GM21381 (cell line): ENCODE results near the gene OPCML.

ENCODE experiments used
- ATAC-seq: cut with Tn5 transposase; IDR thresholded peaks from one replicate; pipeline ENCODE4 v1.9.1; 2021; ENCODE audit warnings: mild to moderate bottlenecking, moderate library complexity; ENCODE audit not compliant: unreplicated experiment

The OPCML gene

DNA sequence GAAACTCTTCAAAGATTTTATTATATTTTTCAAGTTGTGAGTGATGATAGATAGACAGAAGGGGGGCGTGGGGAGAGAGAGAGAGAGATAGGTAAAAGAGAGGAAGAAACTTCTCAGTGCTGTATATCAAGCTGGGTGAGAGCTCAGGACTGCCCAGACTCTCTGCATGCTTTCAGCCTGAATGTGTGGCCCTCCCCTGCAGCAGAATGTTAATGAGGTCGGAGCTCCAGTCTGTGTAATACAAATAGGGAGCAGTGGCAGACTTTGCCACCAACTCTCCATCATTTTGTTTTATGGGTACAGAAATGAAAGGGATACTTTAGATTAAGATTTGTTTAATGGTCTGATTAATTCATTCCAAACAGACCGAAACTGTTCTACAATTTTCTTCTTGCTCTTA lies 752.8 kb downstream of the OPCML start:
- ATAC-seq, result no peak

DNA sequence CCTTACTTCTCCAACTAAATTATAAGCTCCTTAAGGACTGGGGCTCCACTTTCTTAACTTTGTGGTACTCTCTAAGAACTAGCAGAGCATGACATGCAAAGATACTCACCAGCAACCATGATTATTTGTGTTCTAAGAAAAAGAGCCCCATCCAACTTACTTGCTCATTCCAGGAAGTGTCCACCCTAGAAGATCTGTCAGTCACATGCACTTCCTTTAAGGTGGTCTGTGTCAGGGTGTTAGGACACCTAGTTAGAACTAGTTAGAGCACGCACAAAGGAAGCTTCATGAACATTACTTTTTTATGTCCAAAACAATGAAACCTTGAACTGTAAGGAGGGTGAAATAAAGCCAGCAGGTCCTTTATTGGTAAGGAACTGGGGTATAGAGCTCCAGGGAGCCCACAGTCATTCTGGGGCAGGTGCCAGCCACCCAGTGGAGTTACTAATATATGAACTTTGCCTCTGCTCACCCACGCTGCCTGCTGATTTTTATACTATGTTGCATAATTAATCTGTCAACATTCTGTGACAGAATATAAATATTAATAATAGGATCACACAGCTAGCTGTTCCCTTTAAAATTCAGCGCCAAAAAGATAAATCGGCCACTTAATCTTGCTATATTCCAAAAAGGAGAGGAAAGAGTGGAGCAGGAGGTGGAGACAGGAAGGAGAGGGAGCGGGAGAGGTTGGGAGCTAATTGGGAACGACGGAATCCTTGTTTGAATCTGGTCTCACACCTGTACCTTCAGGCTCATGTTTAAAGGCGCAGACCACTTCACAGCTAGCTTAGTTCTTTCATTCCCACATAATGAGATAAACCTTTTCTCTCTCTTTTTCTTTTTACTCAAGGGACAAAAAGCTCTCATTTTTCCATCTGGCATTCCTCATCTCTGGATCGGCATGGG lies 755.0 kb downstream of the OPCML start:
- no peak for ATAC-seq

DNA sequence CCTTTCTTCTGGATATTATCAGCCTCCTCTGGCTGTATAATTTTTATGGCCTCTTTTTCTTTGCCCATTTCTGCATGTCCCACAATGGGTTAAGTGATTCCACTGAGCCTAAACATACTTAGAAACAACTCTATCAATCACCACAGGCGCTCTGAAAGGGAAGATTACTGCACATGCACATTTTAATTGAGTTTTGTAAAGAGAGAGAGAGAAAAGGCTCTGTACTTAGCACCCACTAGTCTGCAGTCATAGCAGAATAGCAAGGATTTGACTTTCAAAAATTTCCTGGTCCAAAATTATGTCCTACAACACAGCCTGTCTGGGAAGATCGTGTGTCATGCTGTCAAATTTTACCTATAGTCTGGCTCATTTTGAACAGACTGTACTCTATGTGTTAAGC lies 758.5 kb downstream of the OPCML start:
- no peak for ATAC-seq

DNA sequence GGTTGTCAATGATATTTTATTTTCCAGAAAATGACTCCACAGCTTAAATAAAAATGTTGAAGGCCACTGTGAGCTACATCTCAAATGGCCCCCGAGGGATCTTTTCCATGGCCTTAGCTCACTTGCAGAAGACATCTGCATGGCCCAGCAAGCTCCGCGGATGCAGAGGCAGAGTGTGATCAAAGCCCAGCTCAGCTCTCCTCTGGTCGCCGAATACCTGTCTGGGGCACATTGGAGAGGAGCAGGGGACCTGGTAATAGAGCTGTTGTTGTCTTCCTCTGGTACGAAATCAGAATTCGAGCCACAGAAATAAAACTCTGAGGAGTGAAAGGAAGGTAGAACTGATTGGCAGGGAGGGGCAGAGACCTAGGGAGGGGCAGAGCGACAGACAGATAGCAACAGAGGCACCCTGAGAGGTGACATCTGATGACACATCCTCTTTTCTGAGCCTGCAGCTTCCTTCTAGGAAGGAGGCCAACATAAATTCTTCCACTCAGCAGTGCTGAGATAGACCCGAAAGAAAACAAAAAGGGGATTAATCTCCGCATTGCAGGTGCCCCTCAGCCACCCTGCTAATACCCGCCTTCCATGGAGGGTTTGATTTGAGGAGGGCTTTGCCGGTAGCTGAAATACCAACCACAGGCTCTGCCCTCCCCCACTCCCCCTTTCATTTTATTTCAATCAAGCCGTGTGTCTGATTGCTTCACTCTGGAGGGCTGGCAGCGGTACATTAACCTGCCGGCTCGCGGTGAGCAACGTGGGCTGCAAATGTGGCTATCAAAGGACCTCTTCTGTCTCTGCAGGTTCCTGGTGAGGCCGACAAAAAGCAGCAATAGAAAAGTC lies 759.4 kb downstream of the OPCML start:
- ATAC-seq, result no peak

DNA sequence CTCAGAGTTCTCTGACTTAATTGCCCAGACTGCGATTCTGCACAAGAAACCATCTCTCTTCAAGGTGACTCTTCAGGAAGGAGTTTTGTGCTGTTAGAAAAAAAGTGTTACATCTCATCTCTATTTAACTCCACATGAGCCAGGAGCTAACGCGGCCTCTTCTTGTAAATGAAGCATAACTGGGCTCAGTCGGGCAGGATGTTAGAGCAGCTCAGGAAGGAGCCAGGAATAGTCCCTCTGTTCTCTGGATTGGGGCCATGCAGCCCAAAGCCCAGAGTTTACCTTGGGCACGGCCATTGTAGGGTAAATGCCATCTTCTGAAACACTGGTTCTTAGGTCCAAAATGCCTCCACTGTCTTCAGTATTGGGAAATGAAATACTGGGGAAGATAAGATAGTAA lies 760.6 kb downstream of the OPCML start:
- no peak for ATAC-seq

DNA sequence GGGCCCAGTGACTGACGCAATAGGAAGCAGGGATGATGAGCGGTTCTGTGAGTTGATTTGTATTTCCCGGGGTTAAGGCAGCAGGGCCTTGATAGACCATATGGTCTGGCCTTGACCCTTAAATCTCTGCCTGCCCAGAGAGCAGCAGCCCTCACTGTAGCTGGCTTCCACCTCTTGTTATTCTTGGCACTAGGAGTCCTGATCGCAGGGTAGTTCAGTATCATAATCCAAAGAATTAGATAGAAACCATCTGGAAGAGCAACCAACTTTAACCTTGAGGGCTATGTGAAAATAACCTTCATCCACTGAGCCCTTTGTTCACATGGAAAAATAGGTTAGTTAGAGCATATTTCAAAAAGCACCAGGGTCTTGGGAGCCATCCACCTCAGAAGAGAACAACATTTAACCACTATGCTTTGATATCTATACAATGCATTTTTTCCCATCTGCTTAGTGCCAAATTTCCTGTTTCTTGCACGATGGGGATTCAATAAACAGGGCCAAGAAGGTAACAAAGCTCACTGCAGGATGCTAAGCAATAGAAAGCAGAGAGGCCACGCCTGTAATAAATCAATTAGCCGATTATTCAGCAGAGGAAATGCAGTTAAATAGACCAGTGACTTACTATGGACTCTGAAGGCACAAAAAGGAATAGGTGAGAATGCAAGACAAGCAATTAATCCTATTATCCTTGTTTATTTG lies 761.3 kb downstream of the OPCML start:
- ATAC-seq, result no peak

DNA sequence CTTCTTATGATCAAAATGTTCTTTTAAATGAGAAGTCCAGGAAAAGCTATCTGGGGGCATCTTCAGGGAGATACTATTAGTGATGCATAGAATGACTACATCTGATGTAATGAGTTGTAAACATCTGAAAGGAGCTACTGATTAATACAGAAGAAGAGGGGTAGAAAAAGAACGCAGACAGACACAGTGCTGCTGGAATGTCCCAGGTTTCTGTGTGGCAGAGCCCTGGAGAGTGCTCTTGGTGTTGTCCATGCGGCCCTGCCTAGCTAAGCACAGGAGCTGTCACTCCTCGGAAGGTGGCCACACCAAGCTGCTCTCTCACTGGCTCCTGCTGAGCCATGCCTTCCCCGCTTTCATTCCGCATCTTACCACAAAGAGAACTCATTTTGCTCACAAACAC lies 768.8 kb downstream of the OPCML start:
- ATAC-seq, result no peak

DNA sequence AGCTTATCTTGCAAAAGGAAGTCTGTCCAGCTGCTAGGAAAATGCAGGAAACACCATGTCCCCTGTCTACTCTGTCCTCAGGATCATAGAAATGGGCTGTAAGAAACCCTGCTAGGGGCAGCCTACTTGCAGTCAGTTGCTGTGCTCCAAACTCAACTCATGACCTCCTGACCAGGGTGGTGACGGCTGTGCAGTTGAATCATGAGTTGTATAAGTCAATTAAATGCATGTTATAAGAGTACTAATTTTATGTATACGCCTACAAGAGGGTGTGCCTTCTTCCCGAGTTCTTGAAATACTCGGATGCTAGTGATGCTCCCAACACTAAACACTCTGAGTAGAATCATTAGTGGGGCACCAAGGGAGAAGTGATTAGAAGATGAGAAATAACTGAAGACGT lies 776.4 kb downstream of the OPCML start:
- no peak for ATAC-seq

DNA sequence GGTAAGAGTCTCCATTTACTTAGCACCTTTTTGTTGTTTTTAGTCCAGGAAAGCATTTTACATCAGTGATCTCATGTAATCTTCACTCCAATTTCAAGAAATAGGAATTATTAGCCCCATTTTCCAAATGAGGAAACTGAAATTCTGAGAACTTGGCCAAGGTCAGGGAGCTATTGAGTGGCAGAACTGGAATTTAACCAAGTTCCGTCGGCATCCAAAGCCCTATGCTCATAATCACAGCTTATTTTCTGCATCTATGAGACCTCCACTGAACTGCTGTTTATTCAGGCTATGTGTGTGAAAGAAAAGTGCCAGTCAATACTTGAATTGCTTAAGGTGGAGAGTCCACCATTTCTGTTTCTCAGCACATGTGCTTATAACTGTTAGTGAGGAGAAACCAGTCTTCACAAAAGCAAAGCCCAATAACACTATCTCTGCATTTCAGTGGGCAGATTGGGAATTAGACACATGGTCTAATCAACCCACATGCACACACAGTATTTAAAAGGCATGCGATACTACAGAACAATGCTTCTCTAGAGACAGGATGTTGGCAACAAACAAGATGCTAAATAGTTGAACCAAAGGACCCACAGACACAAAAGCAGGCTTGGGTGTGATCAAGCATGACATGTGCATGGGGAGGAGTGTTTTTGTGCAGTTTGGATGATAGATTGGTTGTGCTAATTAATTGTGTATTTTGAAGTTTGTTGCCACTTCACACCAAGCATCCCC lies 780.6 kb downstream of the OPCML start:
- ATAC-seq, result no peak

DNA sequence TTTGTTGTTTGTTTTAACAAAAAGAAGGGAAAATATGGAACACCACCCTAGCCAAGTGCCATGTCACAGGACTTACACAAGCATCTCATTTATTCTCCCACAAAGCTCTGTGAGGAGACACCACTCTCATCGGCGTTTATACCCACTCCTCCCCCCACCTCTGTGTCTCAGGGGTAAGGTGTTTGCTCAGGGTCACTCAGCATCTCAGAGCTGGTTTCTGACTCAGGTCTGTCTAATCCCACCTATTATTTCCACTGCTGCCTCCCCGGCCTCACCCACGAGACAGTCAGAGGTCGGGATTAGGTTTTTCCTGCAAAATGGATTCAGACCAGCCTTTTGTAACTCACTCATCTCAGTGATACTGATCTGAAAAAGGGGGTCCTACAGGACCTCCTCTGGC lies 786.0 kb downstream of the OPCML start:
- ATAC-seq, result no peak

DNA sequence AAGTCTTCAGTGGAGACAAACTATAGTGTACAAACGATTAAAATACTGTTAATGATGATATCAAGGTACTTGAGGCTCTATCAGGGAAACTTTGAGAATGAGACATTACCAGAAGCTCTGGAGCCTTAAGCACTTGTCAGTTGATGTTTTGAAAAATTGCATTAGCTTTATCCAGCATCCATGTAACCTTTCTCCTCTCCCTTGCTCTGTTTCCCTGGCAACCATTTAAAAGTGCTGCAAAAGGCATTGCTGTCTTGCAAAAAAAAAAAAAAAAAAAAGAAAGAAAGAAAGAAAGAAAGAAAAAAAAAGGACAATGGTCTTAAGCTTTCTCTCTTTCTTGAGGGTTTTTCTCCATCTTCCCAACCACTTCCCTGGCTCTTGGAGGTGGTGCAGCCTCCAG lies 787.0 kb downstream of the OPCML start:
- no peak for ATAC-seq

DNA sequence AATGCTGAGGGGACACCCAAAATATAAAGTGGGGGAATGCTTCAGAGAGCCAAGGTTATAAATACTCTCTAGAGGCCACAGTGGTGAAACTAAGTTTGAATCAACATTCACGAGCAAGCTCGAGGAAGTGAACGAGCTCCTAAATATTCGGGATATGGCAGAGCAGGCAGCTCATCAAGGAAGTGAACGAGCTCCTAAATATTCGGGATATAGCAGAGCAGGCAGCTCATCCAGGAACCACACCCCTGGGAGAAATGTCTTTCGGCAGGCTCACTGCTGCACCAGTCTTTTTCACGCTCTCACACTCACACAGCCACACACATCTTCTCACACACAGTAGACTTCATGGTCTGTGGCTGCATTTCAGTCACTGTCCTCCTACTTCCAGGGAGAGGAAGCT lies 787.5 kb downstream of the OPCML start:
- ATAC-seq, result no peak

DNA sequence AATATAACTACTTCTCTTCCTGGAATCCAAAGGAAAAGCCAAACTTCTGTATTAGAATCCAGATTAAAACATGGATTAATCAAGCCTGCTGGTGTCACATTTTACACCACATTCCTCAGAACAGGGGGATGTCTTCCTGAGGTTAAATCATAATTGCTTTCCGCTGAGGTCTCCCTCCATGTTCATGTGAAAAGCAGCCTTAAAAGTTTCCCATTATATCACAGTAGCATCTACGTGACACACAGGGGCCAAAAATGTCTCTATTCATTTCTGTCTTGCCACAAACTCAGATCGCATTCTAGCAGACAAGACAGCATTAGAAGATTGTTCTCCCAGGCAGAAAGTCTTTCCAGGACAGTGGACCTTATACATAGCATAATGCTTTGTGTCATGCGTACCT lies 788.7 kb downstream of the OPCML start:
- ATAC-seq, result no peak

DNA sequence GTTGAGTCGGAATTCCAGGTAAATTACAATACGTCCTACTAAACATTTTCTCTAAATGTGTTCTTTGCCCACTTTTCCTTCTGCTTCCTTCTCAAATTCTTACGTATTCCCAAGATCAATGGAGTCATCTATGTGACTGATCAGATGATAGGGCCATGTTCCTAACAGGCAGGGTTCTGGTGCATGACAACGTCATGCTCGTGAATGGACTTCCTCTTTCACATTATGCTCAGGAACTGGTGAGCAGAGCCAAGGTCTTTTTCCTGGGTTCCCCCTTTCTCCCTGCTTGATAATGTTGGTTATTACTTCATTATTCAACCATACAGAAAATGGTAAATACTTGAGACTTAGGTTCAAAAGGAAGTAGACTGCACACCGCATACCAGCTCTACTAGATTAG lies 789.4 kb downstream of the OPCML start:
- ATAC-seq, result no peak

DNA sequence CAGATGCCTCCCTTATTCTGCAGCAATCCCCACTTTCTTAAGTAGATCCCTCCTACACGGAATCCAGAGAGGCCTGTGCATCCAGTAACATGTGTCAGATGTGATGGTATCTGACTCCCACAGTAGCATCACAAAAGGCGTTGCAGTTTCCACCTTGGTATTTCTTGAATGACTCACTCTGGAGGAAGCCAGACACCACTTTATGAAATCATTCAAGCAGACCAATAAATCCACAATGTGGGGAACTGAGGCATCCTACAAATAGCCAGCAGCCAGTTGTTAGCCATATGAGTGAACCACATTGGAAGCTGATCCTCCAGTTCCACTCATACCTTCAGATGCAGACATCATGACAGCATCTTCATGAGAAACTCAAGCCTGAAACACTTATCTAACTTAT lies 798.1 kb downstream of the OPCML start:
- no peak for ATAC-seq

DNA sequence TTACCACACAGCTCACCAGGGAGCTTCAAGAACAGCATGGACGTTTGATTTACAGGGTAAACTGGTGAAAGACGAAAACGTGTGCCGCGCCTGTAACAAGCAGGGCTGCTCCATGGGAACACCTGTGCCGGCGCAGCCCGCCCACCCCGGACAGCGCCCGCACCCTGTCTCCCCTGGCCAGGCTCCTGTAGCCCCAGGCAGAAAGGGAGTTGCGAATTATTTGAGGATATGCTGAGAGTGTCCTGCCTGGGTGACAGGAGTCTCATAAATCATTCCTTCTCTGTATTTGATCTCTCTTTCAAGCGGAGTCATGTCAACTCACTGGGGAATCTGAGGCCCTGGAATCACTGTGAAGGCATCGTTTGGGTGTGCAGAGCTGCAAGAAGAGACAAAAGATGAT lies 804.3 kb downstream of the OPCML start:
- no peak for ATAC-seq

DNA sequence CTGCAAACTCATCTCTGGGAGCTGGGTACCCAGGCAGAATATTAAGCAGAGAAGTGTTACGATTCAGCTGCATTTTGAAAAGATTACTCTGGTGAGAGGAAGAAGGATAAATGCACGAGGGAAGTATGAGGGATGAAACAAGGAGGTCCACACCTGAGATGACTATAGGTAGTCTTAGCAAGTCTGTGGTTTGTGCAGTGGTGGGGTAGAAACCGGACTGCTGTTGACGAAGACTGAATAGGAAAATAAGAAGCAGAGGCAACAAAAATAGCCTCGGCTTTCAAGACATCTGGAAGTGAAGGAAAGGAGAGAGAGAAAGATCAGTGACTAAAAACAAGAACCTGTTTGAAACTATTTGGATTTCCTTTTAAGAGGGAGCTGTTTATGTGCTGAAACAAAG lies 810.8 kb downstream of the OPCML start:
- ATAC-seq, result no peak

DNA sequence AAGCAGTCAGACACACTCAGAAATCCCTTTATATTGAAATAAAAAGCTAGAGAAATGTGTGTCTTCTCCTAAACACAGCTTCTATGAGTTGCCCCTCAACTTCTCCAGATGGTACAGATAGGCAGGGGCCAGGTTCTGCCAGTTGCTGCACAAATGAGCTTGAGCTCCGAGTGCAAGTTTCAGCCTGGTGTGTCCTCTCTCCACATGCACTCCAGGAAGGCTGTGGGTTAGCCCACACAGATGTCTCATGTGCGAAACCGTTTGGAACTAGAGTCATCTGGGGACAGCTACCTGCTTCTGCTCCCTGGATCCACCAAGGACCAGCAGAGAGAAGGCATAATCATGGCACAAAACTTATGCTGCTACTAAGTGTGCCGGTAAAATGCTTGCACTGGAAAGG lies 812.6 kb downstream of the OPCML start:
- no peak for ATAC-seq

DNA sequence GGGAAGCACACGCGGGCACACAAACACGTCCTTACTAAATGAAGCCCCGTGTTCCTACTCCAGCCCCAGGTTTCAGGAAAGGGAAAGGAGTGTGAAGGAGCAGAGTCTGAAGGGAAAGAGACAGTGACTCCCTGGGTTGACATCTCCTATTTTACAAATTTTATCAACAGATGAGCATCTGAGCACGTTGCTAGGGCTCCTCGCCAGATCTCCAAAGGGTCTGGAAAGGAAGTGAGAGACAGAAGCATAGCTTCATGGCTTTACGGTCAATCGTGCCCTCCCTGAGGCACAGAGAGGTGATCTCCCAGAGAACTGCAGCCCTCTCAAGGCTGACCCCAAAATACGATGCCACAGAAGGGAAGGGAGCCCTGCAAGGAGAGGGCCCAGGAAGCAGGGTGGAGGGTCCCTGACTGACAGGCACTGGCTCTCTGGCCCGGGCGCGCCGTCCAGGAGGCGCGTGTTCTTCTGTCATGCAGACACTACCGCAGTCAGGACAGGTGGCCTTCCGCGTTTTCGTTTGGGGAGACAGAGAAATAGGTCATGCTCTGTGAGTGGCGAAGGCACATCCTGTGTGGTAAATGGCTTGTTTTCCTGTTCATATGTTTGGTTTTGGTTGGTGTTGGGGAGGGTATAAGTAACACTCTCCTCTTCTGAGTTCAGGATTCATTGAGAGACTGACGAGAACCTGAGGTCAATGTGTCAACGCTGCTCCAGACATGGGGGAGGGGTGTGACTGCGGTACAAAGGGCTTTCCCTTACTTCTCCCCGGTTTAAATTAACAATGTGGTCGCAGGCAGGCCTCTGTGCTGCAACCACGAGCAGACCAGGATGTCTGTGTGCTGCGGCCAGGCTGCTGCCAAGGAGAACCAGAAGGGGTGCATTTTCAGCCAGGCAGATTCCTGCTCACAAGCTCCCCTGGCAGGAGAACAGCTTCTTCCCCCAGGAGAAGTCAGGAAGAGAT lies 813.3 kb downstream of the OPCML start:
- ATAC-seq, result peak; percentile 78

DNA sequence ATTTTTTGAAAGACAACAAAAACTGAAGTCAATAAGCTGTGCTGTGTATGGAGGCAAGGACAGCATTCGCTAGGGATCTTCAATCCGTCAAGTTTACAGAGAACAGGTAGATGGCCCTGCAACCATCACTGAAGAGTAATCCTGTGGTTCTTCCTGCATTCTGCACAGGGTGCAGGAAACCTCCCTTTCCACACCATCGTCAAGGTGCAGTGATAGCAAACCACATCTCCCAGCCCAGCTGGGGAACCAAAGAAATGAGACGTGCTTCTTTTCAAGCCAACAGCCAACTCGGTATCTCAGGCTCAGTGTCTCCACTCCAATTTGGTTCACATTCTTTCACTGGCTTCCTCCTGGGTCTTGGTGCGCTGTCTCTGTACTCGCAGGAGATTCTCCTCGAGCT lies 814.5 kb downstream of the OPCML start:
- no peak for ATAC-seq
